ENCODE measurements around the gene P2RX5.

The P2RX5 gene

GRCh38 chr17:3682033-3682432 lies 13.9 kb downstream of the P2RX5 start:
- in situ Hi-C loops (cut with MboI; ENCODE audit: low sequenced_read_pairs), result no loop called here

GRCh38 chr17:3681565-3681964 lies 14.4 kb downstream of the P2RX5 start:
- in situ Hi-C loops (cut with MboI; ENCODE audit: low sequenced_read_pairs), result no loop called here

GRCh38 chr17:3681057-3681456 lies 14.9 kb downstream of the P2RX5 start:
- in situ Hi-C loops (cut with MboI; ENCODE audit: low sequenced_read_pairs), result no loop called here

- in situ Hi-C loops (cut with MboI; ENCODE audit: low sequenced_read_pairs), result no loop called here
Observed at GRCh38 chr17:3679531-3680126, 16.3 kb downstream of the P2RX5 start.

- in situ Hi-C loops (cut with MboI; ENCODE audit: low sequenced_read_pairs), result no loop called here
Observed at GRCh38 chr17:3678821-3679530, 17.0 kb downstream of the P2RX5 start.

- in situ Hi-C loops (cut with MboI; ENCODE audit: low sequenced_read_pairs), result no loop called here
Observed at GRCh38 chr17:3678095-3678820, 17.7 kb downstream of the P2RX5 start.

- in situ Hi-C loops (cut with MboI; ENCODE audit: low sequenced_read_pairs), result no loop called here
Observed at GRCh38 chr17:3675886-3676285, 20.1 kb downstream of the P2RX5 start.

GRCh38 chr17:3672571-3672970 lies 23.4 kb downstream of the P2RX5 start:
- in situ Hi-C loops (cut with MboI; ENCODE audit: low sequenced_read_pairs), result no loop called here

- in situ Hi-C loops (cut with MboI; ENCODE audit: low sequenced_read_pairs), result no loop called here
Observed at GRCh38 chr17:3669548-3669947, 26.4 kb downstream of the P2RX5 start.

GRCh38 chr17:3669085-3669347 lies 26.9 kb downstream of the P2RX5 start:
- in situ Hi-C loops (cut with MboI; ENCODE audit: low sequenced_read_pairs), result no loop called here

- in situ Hi-C loops (cut with MboI; ENCODE audit: low sequenced_read_pairs), result no loop called here
Observed at GRCh38 chr17:3668279-3669084, 27.5 kb downstream of the P2RX5 start, which contains the start of the genes EMC6 and TAX1BP3. TSS of gene EMC6 (plus strand) at chr17:3668812. CDS start at chr17:3669147, 335 bp downstream. TSS of gene TAX1BP3 (minus strand) at chr17:3668578. CDS start at chr17:3668526, 52 bp downstream.

- in situ Hi-C loops (cut with MboI; ENCODE audit: low sequenced_read_pairs), result no loop called here
Observed at GRCh38 chr17:3667366-3668278, 28.3 kb downstream of the P2RX5 start.

GRCh38 chr17:3666516-3666915 lies 29.4 kb downstream of the P2RX5 start:
- in situ Hi-C loops (cut with MboI; ENCODE audit: low sequenced_read_pairs), result no loop called here

GRCh38 chr17:3665834-3666233 lies 30.1 kb downstream of the P2RX5 start:
- in situ Hi-C loops (cut with MboI; ENCODE audit: low sequenced_read_pairs), result no loop called here

GRCh38 chr17:3663102-3664011 lies 32.6 kb downstream of the P2RX5 start:
- in situ Hi-C loops (cut with MboI; ENCODE audit: low sequenced_read_pairs), result no loop called here

GRCh38 chr17:3660311-3660891 lies 35.6 kb downstream of the P2RX5 start:
- in situ Hi-C loops (cut with MboI; ENCODE audit: low sequenced_read_pairs), result no loop called here

GRCh38 chr17:3659541-3660111 lies 36.3 kb downstream of the P2RX5 start:
- in situ Hi-C loops (cut with MboI; ENCODE audit: low sequenced_read_pairs), result no loop called here

- in situ Hi-C loops (cut with MboI; ENCODE audit: low sequenced_read_pairs), result no loop called here
Observed at GRCh38 chr17:3658784-3659449, 37.0 kb downstream of the P2RX5 start.

All from hTERT RPE-1 (cell line).